ENCODE results near the gene SUMF2.

- TF ChIP-seq POLR2A (IDR thresholded peaks at IDR 0.05) (no peak), CTCF (IDR thresholded peaks at IDR 0.05) (no peak), EP300 (IDR thresholded peaks at IDR 0.05) (no peak)
Measured at GRCh38 chr7:56087445-56087844, 23.4 kb downstream of the SUMF2 start.

Data from gastroesophageal sphincter (tissue), 3 donors.